ENCODE measurements around the gene CDC6.
A peak's percentile ranks its signal among the peaks of the same experiment; 100 is the strongest.

The CDC6 gene

DNA sequence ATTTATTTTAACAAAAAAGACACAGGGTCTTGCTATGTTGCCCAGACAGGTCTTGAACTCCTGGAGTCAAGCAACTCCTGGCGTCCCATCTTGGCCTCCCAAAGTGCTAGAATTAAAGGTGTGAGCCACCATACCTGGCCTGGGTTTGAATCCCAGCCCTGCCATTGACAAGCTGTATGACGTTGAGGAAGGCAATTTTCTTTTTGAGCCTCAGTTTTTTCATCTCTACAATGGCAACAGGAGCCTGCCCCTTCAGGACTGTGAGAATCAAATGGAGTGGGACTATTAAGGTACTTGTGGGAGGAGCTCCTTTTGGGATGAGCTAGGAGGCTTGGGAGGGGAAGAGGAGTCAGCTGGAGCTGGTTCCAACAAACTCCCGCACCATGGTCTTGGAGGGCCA is 27.5 kb downstream of the CDC6 start:
- Mint-ChIP-seq H3K27me3 (ENCODE audit: low read depth, poor library complexity) (peaks cover 16% of the 10 kb centered on the region), H3K36me3 (ENCODE audit: low read depth) (no peaks in the 10 kb centered on the region), H3K4me3 (no peak overlapping the region), H3K4me1 (peaks cover 31% of the 10 kb centered on the region), H3K27ac (no peak overlapping the region), H3K9me3 (no peaks in the 10 kb centered on the region)
- no peak for TF ChIP-seq CTCF (IDR thresholded peaks at IDR 0.05)
- DNase-seq, result no peak

DNA sequence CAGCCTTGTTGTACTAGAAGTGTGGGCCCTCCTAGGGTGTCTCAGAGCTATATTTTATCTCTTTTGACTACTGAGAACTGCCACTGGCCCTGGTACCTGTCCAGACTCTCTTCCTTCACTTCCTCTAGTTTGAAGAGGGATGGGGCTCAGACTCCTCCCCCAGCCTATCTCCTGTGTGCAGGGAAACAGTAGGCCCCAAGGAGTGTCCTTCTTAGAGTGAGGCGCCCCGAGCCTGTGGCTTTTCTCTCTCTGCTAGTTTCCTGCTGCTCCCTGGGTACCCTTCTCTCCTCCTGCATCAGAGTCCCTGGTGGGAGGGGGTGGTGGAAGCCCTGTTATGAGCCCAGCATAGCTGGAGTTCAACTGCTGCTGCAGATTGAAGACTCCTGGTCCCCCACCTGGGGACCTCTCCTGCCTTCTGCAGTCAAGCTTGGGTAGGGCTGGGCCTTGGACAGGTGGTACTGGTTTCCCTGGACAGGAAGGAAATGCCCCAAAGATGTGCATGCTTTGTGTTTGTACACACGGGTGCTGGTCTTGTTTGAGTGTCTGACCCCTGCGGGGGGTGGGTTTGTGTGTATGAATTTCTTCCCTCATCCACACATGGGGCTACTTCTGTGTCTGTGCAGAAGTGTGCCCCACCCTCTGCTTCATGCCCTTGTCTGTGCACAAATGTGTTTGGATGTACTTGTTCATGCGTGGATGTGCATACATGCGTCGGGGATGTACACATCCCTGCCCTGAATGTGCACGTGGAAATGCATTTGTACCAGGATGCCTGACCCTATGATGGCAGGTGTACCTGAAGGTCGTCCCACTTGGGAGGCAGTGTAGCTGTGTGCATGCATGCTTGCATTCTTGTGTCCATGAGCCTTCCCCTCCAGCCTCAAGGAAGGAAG is 28.2 kb downstream of the CDC6 start:
- peak overlapping the region; percentile 83 for H3K27ac Mint-ChIP-seq
- H3K4me1 Mint-ChIP-seq, result peaks cover 38% of the 10 kb centered on the region
- TF ChIP-seq CTCF (IDR thresholded peaks at IDR 0.05), result no peak
- no peaks in the 10 kb centered on the region for H3K9me3 Mint-ChIP-seq
- H3K36me3 Mint-ChIP-seq (ENCODE audit: low read depth), result no peaks in the 10 kb centered on the region
- DNase-seq, result no peak
- peaks cover 16% of the 10 kb centered on the region for H3K27me3 Mint-ChIP-seq (ENCODE audit: low read depth, poor library complexity)
- H3K4me3 Mint-ChIP-seq, result peak overlapping the region; percentile 67

DNA sequence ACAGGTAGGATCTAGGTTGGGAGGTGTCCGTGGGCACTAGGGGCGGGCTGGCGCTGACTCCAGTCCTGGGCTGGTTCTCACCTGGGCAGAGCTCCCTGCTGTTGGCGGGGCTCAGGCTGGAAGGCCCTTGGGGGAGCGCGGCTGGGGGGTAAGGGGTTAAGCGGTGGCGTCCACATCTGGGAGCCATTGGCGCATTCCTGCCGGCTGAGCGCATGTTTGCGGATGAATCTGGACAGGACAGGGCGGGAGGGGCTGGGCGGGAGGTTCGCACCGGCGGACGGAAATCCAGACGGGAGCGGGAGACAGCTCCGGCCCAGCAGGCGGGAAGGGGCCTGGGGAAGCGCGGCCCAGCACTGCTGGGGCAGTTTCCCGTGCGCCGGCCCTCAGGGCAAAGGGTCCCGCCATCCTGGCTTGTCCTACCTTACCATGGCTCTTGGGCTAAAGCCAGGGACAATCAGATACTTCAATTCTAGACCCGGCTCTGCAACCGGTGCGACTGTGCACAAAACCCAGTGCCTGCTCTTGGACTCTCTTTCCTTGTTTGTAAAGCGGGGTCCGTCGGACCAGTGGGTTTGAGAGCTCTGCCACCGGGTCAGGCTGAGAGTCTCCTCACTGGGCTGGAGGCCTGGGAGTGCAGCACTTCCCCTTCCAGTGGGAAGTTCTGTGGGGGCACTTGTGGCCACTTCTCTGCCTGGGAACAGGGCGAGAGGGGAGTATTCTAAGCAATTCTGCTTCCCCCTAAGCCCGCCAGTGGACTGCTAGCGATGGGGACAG is 29.1 kb downstream of the CDC6 start:
- Mint-ChIP-seq H3K27me3 (ENCODE audit: low read depth, poor library complexity) (peaks cover 17% of the 10 kb centered on the region), H3K4me1 (peaks cover 47% of the 10 kb centered on the region), H3K4me3 (peak overlapping the region; percentile 92), H3K9me3 (no peaks in the 10 kb centered on the region), H3K36me3 (ENCODE audit: low read depth) (no peaks in the 10 kb centered on the region), H3K27ac (peak overlapping the region; percentile 89)
- no peak for TF ChIP-seq CTCF (IDR thresholded peaks at IDR 0.05)
- DNase-seq, result peak; percentile 70

DNA sequence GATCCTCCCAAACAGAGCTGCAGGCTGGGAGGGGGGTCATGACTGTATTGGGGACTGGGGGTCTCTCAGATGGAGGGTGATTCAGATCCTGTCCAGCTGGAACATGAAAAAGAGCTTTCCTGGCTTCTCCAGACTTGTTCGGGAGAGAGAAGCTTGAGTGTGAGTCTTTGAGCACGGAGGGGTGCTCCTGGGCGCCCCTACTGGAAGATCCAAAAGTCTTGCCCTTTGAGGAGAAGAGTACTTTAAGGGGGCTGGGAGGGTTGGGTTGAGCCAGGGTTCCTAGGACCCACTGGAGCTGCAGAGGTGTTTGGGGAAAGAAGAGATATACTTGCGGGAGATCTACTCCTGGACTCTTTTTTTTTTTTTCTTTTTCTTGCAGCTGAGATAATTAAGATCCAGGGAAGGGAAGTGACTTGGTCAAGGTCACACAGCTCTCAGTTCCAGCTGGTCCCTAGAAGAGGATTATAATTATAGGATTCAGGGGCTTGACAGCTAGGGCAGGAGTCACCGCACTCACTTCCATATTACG is 29.7 kb downstream of the CDC6 start:
- Mint-ChIP-seq H3K36me3 (ENCODE audit: low read depth) (no peaks in the 10 kb centered on the region), H3K27ac (peak overlapping the region; percentile 99), H3K4me1 (peaks cover 53% of the 10 kb centered on the region), H3K9me3 (no peaks in the 10 kb centered on the region), H3K4me3 (peak overlapping the region; percentile 92), H3K27me3 (ENCODE audit: low read depth, poor library complexity) (peaks cover 14% of the 10 kb centered on the region)
- peak; percentile 58 for DNase-seq
- TF ChIP-seq CTCF (IDR thresholded peaks at IDR 0.05), result peak; percentile 43

DNA sequence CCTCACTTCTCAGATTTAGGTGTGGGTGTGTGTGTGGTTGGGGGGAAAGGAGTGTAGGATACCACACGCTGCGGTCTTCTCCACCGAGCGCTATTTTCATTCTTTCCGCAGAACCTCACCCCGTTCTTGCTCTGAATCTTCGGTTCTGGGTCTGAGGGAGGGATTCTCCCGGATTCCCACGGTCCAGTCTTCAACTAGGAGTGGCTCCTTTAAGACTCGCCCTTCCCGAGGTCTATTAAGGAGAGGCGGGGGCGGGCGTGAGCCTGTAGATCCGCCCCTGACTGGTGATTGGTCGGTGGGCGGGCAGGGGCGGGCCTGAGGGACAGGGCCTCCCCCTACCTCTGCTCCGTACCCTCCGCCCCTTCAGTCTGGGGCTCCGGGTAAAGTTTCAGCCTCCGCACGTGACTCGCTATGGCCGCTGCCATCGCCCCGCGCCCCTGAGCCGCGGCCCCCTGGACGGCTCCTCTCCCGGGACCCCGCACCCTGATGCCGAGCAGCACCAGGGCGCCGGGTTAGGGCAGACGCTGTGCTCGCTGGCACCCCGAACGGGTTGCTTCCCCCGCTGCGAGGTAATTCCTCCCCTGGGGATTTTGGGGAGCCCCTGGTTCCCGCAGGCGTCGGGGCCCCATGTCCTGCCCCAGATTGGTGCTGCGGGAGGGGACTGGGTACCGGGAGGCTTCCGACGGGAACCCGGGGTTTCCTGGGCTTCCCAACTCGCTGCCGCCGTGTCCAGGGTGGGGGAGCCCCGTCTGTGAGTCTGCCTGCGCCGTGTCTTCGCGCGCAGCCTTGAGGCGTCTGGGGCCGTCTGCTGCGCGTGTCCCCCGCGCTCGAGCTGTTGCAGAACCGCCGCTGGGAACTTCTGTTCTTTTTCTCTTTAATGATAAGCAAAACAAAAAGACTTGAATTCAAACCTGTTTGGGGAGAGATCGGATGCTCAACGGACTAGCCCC is 30.5 kb downstream of the CDC6 start:
- no peak for TF ChIP-seq CTCF (IDR thresholded peaks at IDR 0.05)
- peaks cover 61% of the 10 kb centered on the region for H3K4me1 Mint-ChIP-seq

More for the DNA sequence above, 30.5 kb downstream of the CDC6 start:
- Mint-ChIP-seq H3K27ac (peak overlapping the region; percentile 99), H3K4me3 (peak overlapping the region; percentile 92), H3K27me3 (ENCODE audit: low read depth, poor library complexity) (peaks cover 15% of the 10 kb centered on the region), H3K36me3 (ENCODE audit: low read depth) (no peaks in the 10 kb centered on the region), H3K9me3 (no peaks in the 10 kb centered on the region)
- peak; percentile 93 for DNase-seq
